ENCODE measurements around the gene TRAPPC4. TPM values are rescaled to one million over a fixed set of nuclear protein-coding genes. Genes with fewer than 3 reads are reported as not detected.

Gene TRAPPC4
- total RNA-seq, 1 experiment from 2014 or later, result 73.0 TPM

GRCh38 chr11:119019996-119020395 lies 1.4 kb downstream of the TRAPPC4 start:
- peaks cover 18% of the 10 kb centered on the region for H3K4me1 ChIP-seq (ENCODE audit: insufficient read depth, low read length, poor library complexity, severe bottlenecking)
- H3K4me3 ChIP-seq (ENCODE audit: low read depth, low read length, poor library complexity, severe bottlenecking), result peak overlapping the region; percentile 77
- intact Hi-C loops (cut with micrococcal nuclease; ENCODE audit: unreplicated experiment), result loop anchor here (5.0 kb wide), 1 partner anchor 82 kb away; the partner anchor contains the start of gene DPAGT1
- no peaks in the 10 kb centered on the region for H3K9me3 ChIP-seq (ENCODE audit: low read depth, low read length, poor library complexity, severe bottlenecking)
- BruUV-seq (replicated peaks), result no TSS peak
- H3K27me3 ChIP-seq (replicated peaks; ENCODE audit: insufficient read depth, low read depth, low read length, poor library complexity), result no peaks in the 10 kb centered on the region
- TF ChIP-seq CTCF (conservative IDR thresholded peaks at IDR 0.05; ENCODE audit: low read depth, low read length), result no peak
- TF ChIP-seq EZH2 (IDR thresholded peaks at IDR 0.05; ENCODE audit: borderline replicate concordance, low read depth, low read length, poor library complexity, severe bottlenecking), result no peak
- ChIA-PET POLR2A (ENCODE audit: low non-redundant PET) (no interaction called here), CTCF (no interaction called here)
- no peak for DNase-seq (ENCODE audit: low spot score)
- no peak overlapping the region for H3K27ac ChIP-seq (ENCODE audit: low read depth, low read length, poor library complexity, severe bottlenecking)
- H3K36me3 ChIP-seq (ENCODE audit: insufficient read depth, low read length, poor library complexity, severe bottlenecking), result peaks cover 65% of the 10 kb centered on the region

DNA sequence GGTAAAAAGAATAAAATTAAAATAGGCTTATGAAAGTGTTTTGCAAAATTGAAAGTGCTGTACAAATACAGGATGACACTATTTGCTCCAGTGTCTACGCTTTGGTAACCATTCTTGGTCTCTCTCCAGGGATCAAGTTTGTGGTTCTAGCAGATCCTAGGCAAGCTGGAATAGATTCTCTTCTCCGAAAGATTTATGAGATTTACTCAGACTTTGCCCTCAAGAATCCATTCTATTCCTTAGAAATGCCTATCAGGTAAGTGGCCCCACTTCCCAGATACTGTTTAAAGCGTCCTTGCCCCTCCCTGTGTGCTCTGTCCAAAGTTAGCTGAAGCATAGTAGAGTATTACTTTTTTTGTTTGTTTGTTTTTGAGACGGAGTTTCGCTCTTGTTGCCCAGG lies 3.1 kb downstream of the TRAPPC4 start:
- TF ChIP-seq CTCF (conservative IDR thresholded peaks at IDR 0.05; ENCODE audit: low read depth, low read length) (no peak), EZH2 (IDR thresholded peaks at IDR 0.05; ENCODE audit: borderline replicate concordance, low read depth, low read length, poor library complexity, severe bottlenecking) (no peak)

GRCh38 chr11:119023741-119024140 lies 5.2 kb downstream of the TRAPPC4 start:
- ChIA-PET POLR2A (ENCODE audit: low non-redundant PET) (no interaction called here), CTCF (no interaction called here)
- no TSS peak for BruUV-seq (replicated peaks)
- DNase-seq (ENCODE audit: low spot score), result no peak
- H3K36me3 ChIP-seq (ENCODE audit: insufficient read depth, low read length, poor library complexity, severe bottlenecking), result peaks cover 68% of the 10 kb centered on the region
- peaks cover 10% of the 10 kb centered on the region for H3K4me1 ChIP-seq (ENCODE audit: insufficient read depth, low read length, poor library complexity, severe bottlenecking)
- no peak overlapping the region for H3K4me3 ChIP-seq (ENCODE audit: low read depth, low read length, poor library complexity, severe bottlenecking)
- intact Hi-C loops (cut with micrococcal nuclease; ENCODE audit: unreplicated experiment), result no loop called here
- no peak for TF ChIP-seq EZH2 (IDR thresholded peaks at IDR 0.05; ENCODE audit: borderline replicate concordance, low read depth, low read length, poor library complexity, severe bottlenecking)
- no peak for TF ChIP-seq CTCF (conservative IDR thresholded peaks at IDR 0.05; ENCODE audit: low read depth, low read length)
- H3K27ac ChIP-seq (ENCODE audit: low read depth, low read length, poor library complexity, severe bottlenecking), result no peak overlapping the region
- no peaks in the 10 kb centered on the region for H3K9me3 ChIP-seq (ENCODE audit: low read depth, low read length, poor library complexity, severe bottlenecking)
- H3K27me3 ChIP-seq (replicated peaks; ENCODE audit: insufficient read depth, low read depth, low read length, poor library complexity), result no peaks in the 10 kb centered on the region

More for the DNA sequence above, 3.1 kb downstream of the TRAPPC4 start:
- Histone ChIP-seq H3K4me3 (ENCODE audit: low read depth, low read length, poor library complexity, severe bottlenecking) (no peak overlapping the region), H3K27ac (ENCODE audit: low read depth, low read length, poor library complexity, severe bottlenecking) (peak overlapping the region; percentile 51), H3K9me3 (ENCODE audit: low read depth, low read length, poor library complexity, severe bottlenecking) (no peaks in the 10 kb centered on the region), H3K36me3 (ENCODE audit: insufficient read depth, low read length, poor library complexity, severe bottlenecking) (peaks cover 60% of the 10 kb centered on the region), H3K27me3 (replicated peaks; ENCODE audit: insufficient read depth, low read depth, low read length, poor library complexity) (no peaks in the 10 kb centered on the region), H3K4me1 (ENCODE audit: insufficient read depth, low read length, poor library complexity, severe bottlenecking) (peaks cover 13% of the 10 kb centered on the region)
- ChIA-PET CTCF (no interaction called here), POLR2A (ENCODE audit: low non-redundant PET) (interaction anchor here (0.5 kb wide), 1 partner anchor 95 kb away, joined by 9 read pairs; no protein-coding TSS in a partner anchor)
- intact Hi-C loops (cut with micrococcal nuclease; ENCODE audit: unreplicated experiment), result no loop called here
- no peak for DNase-seq (ENCODE audit: low spot score)
- BruUV-seq (replicated peaks), result no TSS peak

Data from A673 (cell line).